Keratinocyte (primary cell): ENCODE results near the gene MIEF2.

Source experiments
- EZH2 ChIP-seq: IDR thresholded peaks from one replicate; pipeline ENCODE4 v1.6.1; 2012; ENCODE audit warnings: inconsistent platforms, mild to moderate bottlenecking, low read length, moderate library complexity
- TF ChIP-seq, protein P1 (sequence below), 3 experiments: IDR thresholded peaks in 1 of 3; conservative IDR thresholded peaks in 1 of 3; optimal IDR thresholded peaks in 1 of 3; 2 replicates in 2 of 3; 3 replicates in 1 of 3; pipeline versions ENCODE3 to v1.5.1; 2011; ENCODE audit warnings: low read length in 3 of 3, mild to moderate bottlenecking in 3 of 3, moderate library complexity in 2 of 3, control low read depth in 1 of 3, inconsistent platforms in 1 of 3; ENCODE audit not compliant: insufficient read depth in 2 of 3; ENCODE audit errors: extremely low read depth in 1 of 3

DNA sequence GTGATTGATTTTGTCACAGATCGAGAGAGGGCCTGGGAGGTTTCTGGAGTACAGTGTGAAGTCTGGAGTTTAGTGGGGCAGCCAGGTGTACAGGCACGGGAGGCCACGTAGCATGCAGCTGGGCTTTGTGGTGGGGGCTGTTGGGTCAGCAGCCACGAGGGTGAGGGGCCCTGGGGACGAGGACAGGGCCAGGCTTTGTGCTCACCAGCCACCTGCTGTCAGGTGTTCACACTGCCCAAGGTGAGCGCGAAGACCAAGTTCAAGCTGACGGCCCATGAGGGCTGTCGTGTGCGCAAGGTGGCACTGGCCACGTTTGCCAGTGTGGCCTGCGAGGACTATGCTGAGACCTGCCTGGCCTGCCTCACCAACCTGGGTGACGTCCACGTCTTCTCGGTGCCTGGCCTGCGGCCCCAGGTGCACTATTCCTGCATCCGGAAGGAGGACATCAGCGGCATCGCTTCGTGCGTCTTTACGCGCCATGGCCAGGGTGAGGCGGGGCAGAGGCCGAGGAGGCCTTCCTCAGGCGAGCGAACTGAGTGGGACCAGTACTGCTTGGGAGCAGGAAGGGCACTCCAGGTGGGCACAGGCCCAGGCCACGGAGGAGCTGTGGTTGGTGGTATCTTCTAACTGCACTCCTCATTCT, 19.1 kb upstream of the MIEF2 start:
- TF ChIP-seq, protein P1, sequence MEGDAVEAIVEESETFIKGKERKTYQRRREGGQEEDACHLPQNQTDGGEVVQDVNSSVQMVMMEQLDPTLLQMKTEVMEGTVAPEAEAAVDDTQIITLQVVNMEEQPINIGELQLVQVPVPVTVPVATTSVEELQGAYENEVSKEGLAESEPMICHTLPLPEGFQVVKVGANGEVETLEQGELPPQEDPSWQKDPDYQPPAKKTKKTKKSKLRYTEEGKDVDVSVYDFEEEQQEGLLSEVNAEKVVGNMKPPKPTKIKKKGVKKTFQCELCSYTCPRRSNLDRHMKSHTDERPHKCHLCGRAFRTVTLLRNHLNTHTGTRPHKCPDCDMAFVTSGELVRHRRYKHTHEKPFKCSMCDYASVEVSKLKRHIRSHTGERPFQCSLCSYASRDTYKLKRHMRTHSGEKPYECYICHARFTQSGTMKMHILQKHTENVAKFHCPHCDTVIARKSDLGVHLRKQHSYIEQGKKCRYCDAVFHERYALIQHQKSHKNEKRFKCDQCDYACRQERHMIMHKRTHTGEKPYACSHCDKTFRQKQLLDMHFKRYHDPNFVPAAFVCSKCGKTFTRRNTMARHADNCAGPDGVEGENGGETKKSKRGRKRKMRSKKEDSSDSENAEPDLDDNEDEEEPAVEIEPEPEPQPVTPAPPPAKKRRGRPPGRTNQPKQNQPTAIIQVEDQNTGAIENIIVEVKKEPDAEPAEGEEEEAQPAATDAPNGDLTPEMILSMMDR (optimal IDR thresholded peaks at IDR 0.05 in 1 of 3, IDR thresholded peaks at IDR 0.05 in 1 of 3, conservative IDR thresholded peaks at IDR 0.05 in 1 of 3; ENCODE audit: extremely low read depth in 1 of 3, insufficient read depth in 2 of 3, low read length in 3 of 3), result peak in 1 of 3 experiments; percentile 8
- no peak for TF ChIP-seq EZH2
